ENCODE results near the gene IAH1.

GRCh38 chr2:9461079-9461478 lies 13.3 kb upstream of the IAH1 start:
- TF ChIP-seq CTCF (IDR thresholded peaks at IDR 0.05; ENCODE audit: low read depth, low read length, poor library complexity, severe bottlenecking) (no peak), EZH2phosphoT487 (IDR thresholded peaks at IDR 0.05; ENCODE audit: borderline replicate concordance, low read length) (no peak)
